Measurements from ENCODE around the gene KISS1.

The KISS1 gene

DNA sequence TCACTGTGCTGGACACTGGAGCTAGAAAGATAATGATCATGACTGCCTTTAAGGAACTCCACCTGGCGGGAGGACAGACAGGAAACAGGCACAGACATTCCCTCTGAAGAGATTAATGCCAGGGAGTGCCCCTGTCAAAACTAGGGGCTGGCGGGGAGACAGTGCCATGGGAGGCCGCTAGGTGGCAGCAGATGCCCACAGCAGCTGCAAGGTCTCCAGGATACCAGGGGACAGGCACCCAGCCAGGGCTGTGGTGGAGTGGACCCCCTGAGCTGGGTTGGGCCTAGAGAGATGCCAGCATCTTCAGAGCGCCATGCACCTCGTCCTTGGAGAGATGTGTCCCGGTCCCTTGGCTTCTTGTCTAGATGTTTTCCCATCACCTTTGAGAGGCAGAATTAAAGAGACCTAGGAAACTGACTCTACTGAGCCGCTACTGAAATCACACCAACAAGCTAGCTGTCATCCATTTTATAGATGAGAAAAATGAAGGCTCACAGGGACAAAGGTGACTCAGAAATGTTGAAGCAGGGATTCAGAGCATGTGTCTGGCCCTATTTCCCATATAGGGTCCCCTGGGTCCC is 33.7 kb downstream of the KISS1 start:
- TF ChIP-seq, protein P1, sequence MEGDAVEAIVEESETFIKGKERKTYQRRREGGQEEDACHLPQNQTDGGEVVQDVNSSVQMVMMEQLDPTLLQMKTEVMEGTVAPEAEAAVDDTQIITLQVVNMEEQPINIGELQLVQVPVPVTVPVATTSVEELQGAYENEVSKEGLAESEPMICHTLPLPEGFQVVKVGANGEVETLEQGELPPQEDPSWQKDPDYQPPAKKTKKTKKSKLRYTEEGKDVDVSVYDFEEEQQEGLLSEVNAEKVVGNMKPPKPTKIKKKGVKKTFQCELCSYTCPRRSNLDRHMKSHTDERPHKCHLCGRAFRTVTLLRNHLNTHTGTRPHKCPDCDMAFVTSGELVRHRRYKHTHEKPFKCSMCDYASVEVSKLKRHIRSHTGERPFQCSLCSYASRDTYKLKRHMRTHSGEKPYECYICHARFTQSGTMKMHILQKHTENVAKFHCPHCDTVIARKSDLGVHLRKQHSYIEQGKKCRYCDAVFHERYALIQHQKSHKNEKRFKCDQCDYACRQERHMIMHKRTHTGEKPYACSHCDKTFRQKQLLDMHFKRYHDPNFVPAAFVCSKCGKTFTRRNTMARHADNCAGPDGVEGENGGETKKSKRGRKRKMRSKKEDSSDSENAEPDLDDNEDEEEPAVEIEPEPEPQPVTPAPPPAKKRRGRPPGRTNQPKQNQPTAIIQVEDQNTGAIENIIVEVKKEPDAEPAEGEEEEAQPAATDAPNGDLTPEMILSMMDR (conservative IDR thresholded peaks at IDR 0.05; ENCODE audit: control insufficient read depth, insufficient read depth, low read depth, low read length) = peak; percentile 94
- DNase-seq (ENCODE audit: low read depth) = peak; percentile 54
- H3K4me3 ChIP-seq (ENCODE audit: control insufficient read depth, low read depth, low read length) = no peak overlapping the region

DNA sequence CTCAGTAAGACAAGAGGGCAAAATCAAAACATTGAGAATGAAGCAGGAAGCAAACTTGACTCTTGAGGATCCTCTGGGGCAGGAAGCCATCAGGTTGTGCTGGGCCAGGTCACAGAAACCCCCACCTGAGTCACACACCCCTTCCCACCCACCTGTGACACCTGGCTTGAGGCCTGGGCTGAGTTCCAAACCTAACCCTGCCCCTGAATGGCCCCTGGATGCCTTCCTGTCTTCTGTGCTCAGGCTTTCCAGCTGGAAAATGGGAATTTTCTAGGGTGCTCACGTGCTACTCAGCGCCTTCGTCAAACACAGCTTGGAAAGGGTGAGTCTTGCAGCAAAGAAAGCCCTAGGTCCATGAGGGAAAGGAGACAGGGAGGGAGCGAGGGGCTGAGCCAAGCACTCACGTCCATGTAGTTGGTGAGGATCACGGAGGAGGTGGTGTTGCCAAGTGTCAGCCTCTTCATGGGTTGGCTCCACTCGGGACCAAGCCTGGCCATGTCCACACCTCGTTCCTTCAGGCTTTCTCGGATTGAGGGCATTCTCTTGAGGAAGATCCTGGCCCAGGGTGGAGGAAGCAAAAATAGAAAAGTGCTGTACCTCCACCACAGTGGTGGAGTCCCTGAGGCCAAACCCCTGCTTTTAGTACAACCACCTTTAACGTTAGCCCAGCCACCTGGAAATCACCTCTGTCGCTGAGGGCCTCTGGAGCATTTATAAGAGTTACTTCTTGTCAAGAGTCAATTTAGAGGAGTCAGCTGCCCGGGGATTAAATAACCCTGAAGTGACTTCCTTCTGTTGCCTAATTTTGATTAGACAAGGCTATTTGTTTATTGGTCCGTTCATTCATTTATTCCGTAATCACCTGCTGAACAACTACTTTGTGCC is 34.4 kb downstream of the KISS1 start:
- TF ChIP-seq, protein P1 (conservative IDR thresholded peaks at IDR 0.05; ENCODE audit: control insufficient read depth, insufficient read depth, low read depth, low read length) = no peak
- H3K4me3 ChIP-seq (ENCODE audit: control insufficient read depth, low read depth, low read length) = no peak overlapping the region
- no peak for DNase-seq (ENCODE audit: low read depth)

DNA sequence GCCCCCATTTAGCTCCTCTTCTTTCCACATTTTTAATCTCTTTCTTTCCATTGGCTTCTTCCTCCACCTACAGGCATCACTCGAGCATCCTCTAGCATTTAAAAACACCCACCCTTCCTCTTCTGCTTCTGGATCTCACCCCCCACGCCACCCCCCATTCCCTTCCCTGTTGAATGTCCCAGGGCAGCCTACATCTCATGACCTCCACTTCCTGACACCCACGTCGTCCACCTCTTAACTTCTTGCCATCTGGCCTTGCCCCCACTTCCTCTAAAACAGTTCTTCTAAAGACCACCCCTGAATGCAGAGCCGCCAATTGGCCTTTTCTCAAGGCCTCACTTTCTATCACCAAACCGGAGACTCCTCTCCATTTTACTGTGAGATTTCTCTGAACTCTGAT is 38.3 kb downstream of the KISS1 start:
- TF ChIP-seq, protein P1 (conservative IDR thresholded peaks at IDR 0.05; ENCODE audit: control insufficient read depth, insufficient read depth, low read depth, low read length) = no peak
- no peak overlapping the region for H3K4me3 ChIP-seq (ENCODE audit: control insufficient read depth, low read depth, low read length)
- no peak for DNase-seq (ENCODE audit: low read depth)

DNA sequence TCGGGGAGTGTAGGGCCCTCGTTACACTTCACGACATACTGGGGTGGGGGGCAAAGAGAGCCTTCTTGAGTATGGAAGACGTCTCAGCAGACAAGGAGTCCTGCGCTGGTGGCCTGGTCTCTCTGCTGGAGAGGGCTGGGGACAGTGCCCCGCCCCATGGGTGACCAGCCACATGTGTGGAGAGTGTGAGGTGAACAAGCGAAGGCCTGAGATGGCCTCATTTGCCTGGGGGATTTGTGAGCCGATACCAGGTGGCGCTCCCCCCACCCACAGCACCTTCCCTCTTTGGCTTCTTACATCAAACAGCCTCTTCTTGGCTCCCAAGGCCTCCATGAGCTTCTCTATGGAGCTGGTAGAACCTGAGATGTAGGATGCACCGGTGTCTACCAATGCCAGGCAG is 40.4 kb downstream of the KISS1 start:
- no peak overlapping the region for H3K4me3 ChIP-seq (ENCODE audit: control insufficient read depth, low read depth, low read length)
- no peak for DNase-seq (ENCODE audit: low read depth)
- TF ChIP-seq, protein P1 (conservative IDR thresholded peaks at IDR 0.05; ENCODE audit: control insufficient read depth, insufficient read depth, low read depth, low read length) = no peak

DNA sequence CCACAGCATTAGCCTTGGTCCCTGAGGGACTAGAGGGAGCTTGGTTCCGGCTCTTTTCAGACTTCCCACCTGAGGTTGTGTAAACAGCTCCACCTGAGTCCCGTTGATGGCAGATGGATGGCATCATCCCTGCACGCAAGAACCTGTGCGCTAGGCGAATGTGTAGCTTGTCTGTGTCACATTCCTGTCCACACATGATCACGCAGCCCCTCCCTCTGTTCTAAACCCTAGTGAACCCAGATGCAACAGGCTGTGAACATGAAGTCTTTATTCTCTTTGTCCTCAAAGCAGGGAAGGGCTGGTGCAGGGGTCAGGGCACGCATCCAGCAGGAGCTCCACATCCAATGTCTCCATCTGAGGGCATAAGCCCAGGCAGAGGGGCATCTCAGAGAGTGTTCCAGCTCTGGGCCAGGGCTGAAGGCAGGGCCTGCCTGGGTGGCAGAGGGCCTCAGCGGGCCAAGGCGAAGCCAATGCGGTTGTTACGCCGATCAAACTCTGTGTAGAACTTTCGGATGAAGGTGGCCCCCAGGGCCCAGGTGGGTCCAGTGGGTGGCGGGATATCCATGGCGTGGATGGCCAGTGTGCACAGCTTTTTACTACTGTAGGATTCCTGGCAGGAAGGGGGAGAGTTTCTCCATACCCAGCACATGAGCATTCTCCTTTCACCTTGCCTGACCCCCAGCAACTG is 41.6 kb downstream of the KISS1 start:
- no peak overlapping the region for H3K4me3 ChIP-seq (ENCODE audit: control insufficient read depth, low read depth, low read length)
- TF ChIP-seq, protein P1 (conservative IDR thresholded peaks at IDR 0.05; ENCODE audit: control insufficient read depth, insufficient read depth, low read depth, low read length) = no peak
- no peak for DNase-seq (ENCODE audit: low read depth)

DNA sequence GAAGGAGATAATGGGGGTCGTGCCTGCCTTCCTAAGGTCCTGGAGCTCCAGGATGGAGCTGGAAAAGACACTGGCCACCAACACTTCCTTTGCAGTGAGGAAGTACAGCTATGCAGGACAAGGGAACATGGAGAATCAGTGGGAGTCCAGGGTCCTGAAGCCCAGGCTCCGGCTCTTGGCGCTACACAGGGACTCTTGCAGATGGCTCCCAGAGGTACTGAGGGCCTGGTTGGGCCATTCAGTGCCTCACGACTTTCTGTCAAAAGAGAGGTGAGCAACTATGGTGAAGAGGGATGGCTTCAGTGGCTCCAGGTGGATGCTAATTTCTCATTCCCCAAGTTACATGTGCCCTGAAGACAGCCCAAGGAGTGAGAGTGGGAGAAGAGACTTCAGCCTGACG is 42.6 kb downstream of the KISS1 start:
- TF ChIP-seq, protein P1 (conservative IDR thresholded peaks at IDR 0.05; ENCODE audit: control insufficient read depth, insufficient read depth, low read depth, low read length) = no peak
- no peak for DNase-seq (ENCODE audit: low read depth)
- no peak overlapping the region for H3K4me3 ChIP-seq (ENCODE audit: control insufficient read depth, low read depth, low read length)
